ENCODE data around the gene WDR77.

Gene WDR77

DNA sequence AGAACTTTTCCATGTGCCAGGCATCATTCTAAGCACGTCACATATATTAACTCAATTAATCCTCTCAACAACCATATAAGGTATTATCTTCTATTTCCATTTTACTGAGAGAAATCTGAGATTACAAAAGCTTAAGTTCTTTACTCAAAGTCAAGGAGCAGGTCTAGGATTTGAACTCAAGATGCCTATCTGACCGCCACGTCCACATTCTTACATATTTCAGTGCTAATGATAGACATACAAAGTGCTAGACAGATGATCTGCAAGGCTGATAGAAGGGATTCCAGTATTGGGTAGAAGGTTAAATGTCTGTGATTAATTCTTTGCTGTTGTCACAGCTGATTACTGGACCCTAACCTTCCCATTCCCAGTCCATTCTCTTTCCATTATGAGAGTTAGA lies 4.7 kb upstream of the WDR77 start:
- H3K36me3 ChIP-seq (ENCODE audit: control insufficient read depth, insufficient read depth, low read length): peaks cover 11% of the 10 kb centered on the region
- no peak overlapping the region for H3K4me3 ChIP-seq (replicated peaks; ENCODE audit: low read depth, low read length)
- no peaks in the 10 kb centered on the region for H3K27me3 ChIP-seq (replicated peaks; ENCODE audit: control insufficient read depth, insufficient read depth, low read length)
- DNase-seq (ENCODE audit: extremely low read depth, insufficient read length): no peak
- TF ChIP-seq CTCF (IDR thresholded peaks at IDR 0.05; ENCODE audit: insufficient read depth, low read length, poor library complexity, severe bottlenecking): no peak

DNA sequence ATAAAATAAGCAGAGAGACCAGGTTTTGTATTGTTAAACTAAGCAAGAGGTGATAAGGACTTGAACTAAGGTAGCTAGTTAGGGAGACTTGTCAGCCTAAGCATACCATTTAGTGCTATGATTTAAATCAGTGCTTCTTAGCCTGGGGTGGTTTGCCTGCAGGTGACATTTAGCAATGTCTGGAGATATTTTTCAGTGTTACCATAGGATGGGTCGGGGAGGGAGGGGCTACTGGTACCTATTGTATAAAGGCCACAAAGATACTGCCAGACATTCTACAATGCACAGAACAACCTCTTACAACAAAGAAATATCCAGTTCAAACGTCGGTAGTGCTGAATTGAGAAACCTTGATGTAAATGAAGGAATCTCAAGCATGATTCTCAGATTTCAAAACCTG lies 3.5 kb upstream of the WDR77 start:
- Histone ChIP-seq H3K36me3 (ENCODE audit: control insufficient read depth, insufficient read depth, low read length) (peaks cover 5% of the 10 kb centered on the region), H3K27me3 (replicated peaks; ENCODE audit: control insufficient read depth, insufficient read depth, low read length) (no peaks in the 10 kb centered on the region), H3K4me3 (replicated peaks; ENCODE audit: low read depth, low read length) (no peak overlapping the region)
- no peak for DNase-seq (ENCODE audit: extremely low read depth, insufficient read length)
- TF ChIP-seq CTCF (IDR thresholded peaks at IDR 0.05; ENCODE audit: insufficient read depth, low read length, poor library complexity, severe bottlenecking): no peak

DNA sequence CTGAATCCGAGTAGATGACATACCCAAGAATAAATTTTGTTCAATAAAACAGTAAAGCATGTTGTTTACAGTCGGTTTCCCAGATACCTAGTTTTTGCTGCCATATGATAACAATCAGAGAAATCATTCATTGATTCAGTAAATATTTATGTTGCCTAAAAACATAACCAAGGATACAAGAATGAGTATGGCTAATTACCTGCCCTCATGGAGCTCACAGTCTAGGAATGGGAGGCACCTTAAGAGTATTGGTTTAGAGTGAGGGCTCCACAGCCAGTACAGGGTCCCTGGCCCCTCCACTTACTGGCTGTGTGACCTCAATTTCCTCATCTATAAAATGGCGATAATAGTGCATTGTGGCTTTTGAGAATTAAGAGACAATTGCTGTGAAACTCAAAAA lies 1.1 kb upstream of the WDR77 start:
- Histone ChIP-seq H3K4me3 (replicated peaks; ENCODE audit: low read depth, low read length) (peak overlapping the region; percentile 99), H3K27me3 (replicated peaks; ENCODE audit: control insufficient read depth, insufficient read depth, low read length) (no peaks in the 10 kb centered on the region), H3K36me3 (ENCODE audit: control insufficient read depth, insufficient read depth, low read length) (peaks cover 4% of the 10 kb centered on the region)
- no peak for DNase-seq (ENCODE audit: extremely low read depth, insufficient read length)
- TF ChIP-seq CTCF (IDR thresholded peaks at IDR 0.05; ENCODE audit: insufficient read depth, low read length, poor library complexity, severe bottlenecking): no peak

DNA sequence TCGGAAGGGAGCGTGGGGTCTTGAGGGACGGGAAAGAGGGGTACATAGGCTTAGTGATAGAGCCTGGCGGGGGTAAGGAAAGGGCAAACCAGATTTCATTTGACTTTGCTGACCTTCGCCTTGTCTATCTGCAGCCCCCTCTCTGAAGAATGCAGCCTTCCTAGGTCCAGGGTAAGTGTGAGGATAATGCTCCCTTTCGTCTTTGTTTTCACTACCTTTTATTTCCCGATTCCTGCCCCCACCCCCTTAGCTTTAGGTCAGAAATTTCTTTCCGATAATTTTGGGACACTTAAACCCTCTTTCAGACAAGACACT lies 604 bp upstream of the WDR77 start:
- H3K27me3 ChIP-seq (replicated peaks; ENCODE audit: control insufficient read depth, insufficient read depth, low read length): no peaks in the 10 kb centered on the region
- no peak for DNase-seq (ENCODE audit: extremely low read depth, insufficient read length)
- peak overlapping the region; percentile 99 for H3K4me3 ChIP-seq (replicated peaks; ENCODE audit: low read depth, low read length)
- no peak for TF ChIP-seq CTCF (IDR thresholded peaks at IDR 0.05; ENCODE audit: insufficient read depth, low read length, poor library complexity, severe bottlenecking)
- H3K36me3 ChIP-seq (ENCODE audit: control insufficient read depth, insufficient read depth, low read length): peaks cover 4% of the 10 kb centered on the region

- H3K36me3 ChIP-seq (ENCODE audit: control insufficient read depth, insufficient read depth, low read length): peaks cover 4% of the 10 kb centered on the region
- no peak for DNase-seq (ENCODE audit: extremely low read depth, insufficient read length)
- no peak for TF ChIP-seq CTCF (IDR thresholded peaks at IDR 0.05; ENCODE audit: insufficient read depth, low read length, poor library complexity, severe bottlenecking)
These were observed 556 bp downstream of the WDR77 start for GRCh38 chr1:111448482-111448917.

More at GRCh38 chr1:111448482-111448917, 556 bp downstream of the WDR77 start:
- no peaks in the 10 kb centered on the region for H3K27me3 ChIP-seq (replicated peaks; ENCODE audit: control insufficient read depth, insufficient read depth, low read length)
- H3K4me3 ChIP-seq (replicated peaks; ENCODE audit: low read depth, low read length): peak overlapping the region; percentile 99
